AG04450 (cell line): ENCODE results near the gene ADAMTS16. TPM values are rescaled to one million over a fixed set of nuclear protein-coding genes. Genes with fewer than 3 reads are reported as not detected.

Experiments
- CTCF ChIA-PET: fragments of 300-600, 350-600 bp; formaldehyde crosslinking; extraction: SDS; loops from one replicate; lab custom pipeline; 2022; ENCODE audit warnings: antibody characterized with exemption, inconsistent platforms; lab: Charles Lee
- POLR2A ChIA-PET: fragments of 350-600 bp; formaldehyde crosslinking; extraction: SDS; loops from one replicate; lab custom pipeline; 2021; ENCODE audit warnings: antibody characterized with exemption, inconsistent platforms; lab: Yijun Ruan, JAX
- DNase-seq: peaks from one replicate; pipeline ENCODE4 v3.0.0-alpha.2; 2011; ENCODE audit warnings: low read depth, low spot score
- H3K27ac ChIP-seq: one replicate; pipeline ENCODE4 v1.5.1; 2012; ENCODE audit warnings: low read depth, low read length, control low read depth
- H3K27me3 ChIP-seq: one replicate; pipeline ENCODE4 v1.6.0; 2012; ENCODE audit warnings: low read length; ENCODE audit not compliant: control insufficient read depth, insufficient read depth
- H3K4me3 ChIP-seq: 2 replicates; pipeline ENCODE4 v1.5.1; 2011; ENCODE audit warnings: mild to moderate bottlenecking, low read depth, low read length, control low read depth
- H3K9me3 ChIP-seq: 2 replicates; pipeline ENCODE4 v1.5.1; 2012; ENCODE audit warnings: low read length; ENCODE audit not compliant: control insufficient read depth, insufficient read depth
- polyA plus RNA-seq: library from polyadenylated mRNA; depleted of rRNA; stranded (reverse); fragments of >200 nt; gene quantifications from 2 replicates; pipeline ENCODE4 v1.2.3, GENCODE V29; 2011
- TF ChIP-seq, protein P1 (sequence below): IDR thresholded peaks from 2 replicates; pipeline ENCODE4 v1.5.1; 2011; ENCODE audit warnings: low read depth, low read length, control low read depth, inconsistent platforms

ADAMTS16 gene
- polyA plus RNA-seq, 1 experiment, result 0.04 TPM

DNA sequence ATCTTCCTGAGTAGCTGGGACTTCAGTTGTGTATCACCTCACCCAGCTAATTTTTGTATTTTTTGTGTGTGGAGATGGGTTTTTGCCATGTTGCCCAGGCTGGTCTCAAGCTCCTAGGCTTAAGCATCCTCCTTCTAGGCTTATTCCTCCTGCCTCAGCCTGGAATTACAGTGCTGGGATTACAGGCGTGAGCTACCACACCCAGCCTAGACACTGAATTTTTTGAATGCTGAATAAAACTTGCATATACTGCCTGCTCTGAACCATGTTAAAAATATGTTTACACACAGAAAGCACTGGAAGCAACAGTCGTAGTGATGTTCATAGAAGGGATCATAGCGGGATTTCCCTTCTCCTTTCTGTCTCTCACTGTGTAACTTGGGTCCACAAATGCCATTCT, 161.0 kb downstream of the ADAMTS16 start:
- Histone ChIP-seq H3K27ac (no peak overlapping the region), H3K27me3 (no peaks in the 10 kb centered on the region), H3K4me3 (no peak overlapping the region), H3K9me3 (peaks cover 28% of the 10 kb centered on the region)
- ChIA-PET CTCF (no interaction called here), POLR2A (no interaction called here)
- TF ChIP-seq, protein P1, sequence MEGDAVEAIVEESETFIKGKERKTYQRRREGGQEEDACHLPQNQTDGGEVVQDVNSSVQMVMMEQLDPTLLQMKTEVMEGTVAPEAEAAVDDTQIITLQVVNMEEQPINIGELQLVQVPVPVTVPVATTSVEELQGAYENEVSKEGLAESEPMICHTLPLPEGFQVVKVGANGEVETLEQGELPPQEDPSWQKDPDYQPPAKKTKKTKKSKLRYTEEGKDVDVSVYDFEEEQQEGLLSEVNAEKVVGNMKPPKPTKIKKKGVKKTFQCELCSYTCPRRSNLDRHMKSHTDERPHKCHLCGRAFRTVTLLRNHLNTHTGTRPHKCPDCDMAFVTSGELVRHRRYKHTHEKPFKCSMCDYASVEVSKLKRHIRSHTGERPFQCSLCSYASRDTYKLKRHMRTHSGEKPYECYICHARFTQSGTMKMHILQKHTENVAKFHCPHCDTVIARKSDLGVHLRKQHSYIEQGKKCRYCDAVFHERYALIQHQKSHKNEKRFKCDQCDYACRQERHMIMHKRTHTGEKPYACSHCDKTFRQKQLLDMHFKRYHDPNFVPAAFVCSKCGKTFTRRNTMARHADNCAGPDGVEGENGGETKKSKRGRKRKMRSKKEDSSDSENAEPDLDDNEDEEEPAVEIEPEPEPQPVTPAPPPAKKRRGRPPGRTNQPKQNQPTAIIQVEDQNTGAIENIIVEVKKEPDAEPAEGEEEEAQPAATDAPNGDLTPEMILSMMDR, result no peak
- DNase-seq, result no peak

DNA sequence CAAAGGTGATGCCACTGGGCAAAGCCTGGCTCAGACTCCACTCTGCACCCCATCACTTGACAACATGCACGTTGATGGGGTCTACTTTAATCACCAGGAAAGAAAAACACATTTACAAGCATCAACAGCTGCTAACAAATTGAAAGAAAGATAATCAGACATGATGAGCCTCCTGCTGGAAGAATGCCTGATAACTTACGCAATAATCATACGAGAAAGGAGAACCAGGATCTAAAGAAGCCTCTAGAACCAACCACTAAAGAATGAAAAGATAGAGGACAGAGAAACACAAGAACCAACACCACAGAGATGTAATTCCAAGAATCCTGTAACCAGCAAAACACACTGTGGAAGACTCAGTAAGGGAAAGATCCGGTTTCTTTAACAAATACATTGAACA, 162.1 kb downstream of the ADAMTS16 start:
- H3K27me3 ChIP-seq, result no peaks in the 10 kb centered on the region
- TF ChIP-seq, protein P1, result no peak
- ChIA-PET CTCF (no interaction called here), POLR2A (no interaction called here)
- H3K9me3 ChIP-seq, result peaks cover 35% of the 10 kb centered on the region
- DNase-seq, result no peak
- no peak overlapping the region for H3K27ac ChIP-seq
- no peak overlapping the region for H3K4me3 ChIP-seq

DNA sequence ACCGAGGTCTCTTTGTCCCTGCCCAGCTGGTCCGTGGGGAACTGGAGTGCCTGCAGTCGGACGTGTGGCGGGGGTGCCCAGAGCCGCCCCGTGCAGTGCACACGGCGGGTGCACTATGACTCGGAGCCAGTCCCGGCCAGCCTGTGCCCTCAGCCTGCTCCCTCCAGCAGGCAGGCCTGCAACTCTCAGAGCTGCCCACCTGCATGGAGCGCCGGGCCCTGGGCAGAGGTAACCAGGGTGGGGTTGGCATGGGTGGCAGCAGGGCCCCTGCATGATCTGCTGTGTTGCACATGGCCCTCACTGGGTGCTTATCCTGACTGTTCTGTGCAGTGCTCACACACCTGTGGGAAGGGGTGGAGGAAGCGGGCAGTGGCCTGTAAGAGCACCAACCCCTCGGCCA, 163.1 kb downstream of the ADAMTS16 start:
- ChIA-PET POLR2A (no interaction called here), CTCF (no interaction called here)
- TF ChIP-seq, protein P1, result no peak
- DNase-seq, result no peak
- peaks cover 42% of the 10 kb centered on the region for H3K9me3 ChIP-seq
- no peak overlapping the region for H3K4me3 ChIP-seq
- H3K27me3 ChIP-seq, result no peaks in the 10 kb centered on the region
- no peak overlapping the region for H3K27ac ChIP-seq

DNA sequence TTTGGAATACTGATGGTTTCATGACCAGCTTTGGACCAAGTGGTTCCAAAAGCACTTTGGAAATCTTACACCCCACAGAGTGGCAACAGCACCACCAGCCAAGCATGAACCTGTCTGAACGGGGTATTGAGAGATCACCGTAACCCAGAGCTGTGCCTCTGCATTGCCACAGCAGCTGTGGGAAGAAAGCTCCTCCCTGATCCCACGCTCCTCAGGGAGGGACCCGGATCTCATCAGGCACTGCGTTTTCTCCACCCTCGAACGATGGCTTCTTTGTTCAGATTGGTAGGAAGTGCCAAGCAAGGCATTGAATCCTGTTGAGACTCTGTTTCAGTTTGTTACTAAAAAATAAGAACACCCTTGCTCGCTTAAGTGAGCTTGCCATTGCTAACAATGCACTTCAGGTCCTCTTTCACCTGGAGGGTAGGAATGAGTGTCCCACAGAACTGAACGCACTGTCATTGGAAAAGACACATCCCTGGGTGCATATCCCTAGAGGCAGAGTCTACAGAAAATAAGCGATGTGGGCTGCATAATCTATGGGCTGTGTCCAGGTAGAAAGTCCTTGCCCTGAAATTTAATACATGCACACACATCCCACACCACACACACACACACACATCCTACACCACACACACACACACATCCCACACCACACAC, 164.4 kb downstream of the ADAMTS16 start:
- DNase-seq, result no peak
- ChIA-PET POLR2A (no interaction called here), CTCF (no interaction called here)
- no peak overlapping the region for H3K27ac ChIP-seq
- TF ChIP-seq, protein P1, result no peak
- H3K9me3 ChIP-seq, result peaks cover 37% of the 10 kb centered on the region
- H3K4me3 ChIP-seq, result no peak overlapping the region
- H3K27me3 ChIP-seq, result no peaks in the 10 kb centered on the region

DNA sequence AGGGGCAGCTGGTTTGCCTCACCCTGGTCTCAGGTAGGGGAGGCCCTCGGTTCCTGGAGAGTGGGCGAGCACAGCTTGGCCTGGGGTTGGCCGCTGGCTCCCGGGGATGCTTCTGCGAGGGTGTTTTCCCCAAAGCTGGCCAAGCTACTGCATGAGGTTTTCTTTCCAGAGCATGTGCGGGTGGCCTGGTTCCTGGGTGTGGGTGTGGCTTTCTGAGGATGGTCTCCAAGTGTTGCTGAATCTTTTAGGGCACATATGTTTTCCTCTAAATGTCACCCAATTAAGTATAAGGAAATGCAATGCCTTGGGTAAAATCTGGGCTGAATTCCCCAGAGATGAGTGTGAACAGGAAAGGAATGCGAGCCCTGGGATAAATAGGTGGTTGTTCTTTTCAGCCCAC, 166.6 kb downstream of the ADAMTS16 start:
- POLR2A ChIA-PET, result no interaction called here
- Histone ChIP-seq H3K9me3 (peaks cover 43% of the 10 kb centered on the region), H3K27ac (no peak overlapping the region), H3K27me3 (no peaks in the 10 kb centered on the region), H3K4me3 (no peak overlapping the region)
- TF ChIP-seq, protein P1, result no peak
- DNase-seq, result no peak
- CTCF ChIA-PET, result no interaction called here
